ENCODE results near the gene DYSF. TPM values are rescaled to one million over a fixed set of nuclear protein-coding genes. Genes with fewer than 3 reads are reported as not detected.

The DYSF gene
- polyA plus RNA-seq, 1 of the 3 experiments (the other 2 are of a cell fraction): 0.10 TPM

- H3K27ac ChIP-seq (ENCODE audit: low read depth in 2 of 2, low read length in 1 of 2): no peak overlapping the region
- no peak overlapping the region for H3K4me3 ChIP-seq (ENCODE audit: low read depth in 2 of 2, low read length in 1 of 2)
- no peaks in the 10 kb centered on the region for H4K20me1 ChIP-seq (ENCODE audit: insufficient read depth)
- 29% methylated on average over 6 of the region's 6 CpGs for WGBS (ENCODE audit: low lambda C conversion rate)
- TF ChIP-seq RAD21 (IDR thresholded peaks at IDR 0.05; ENCODE audit: low read length) (no peak), REST (IDR thresholded peaks at IDR 0.05; ENCODE audit: low read depth, low read length) (no peak), TAF1 (IDR thresholded peaks at IDR 0.05; ENCODE audit: borderline replicate concordance, low read depth, low read length) (no peak)
- no peaks in the 10 kb centered on the region for H3K9me3 ChIP-seq
- CTCF ChIA-PET: interaction anchor here (1.9 to 2.9 kb wide), 2 partner anchors 191 to 542 kb away, joined by 11 to 26 read pairs; no protein-coding TSS in a partner anchor
- no peaks in the 10 kb centered on the region for H3K79me2 ChIP-seq (ENCODE audit: insufficient read depth)
- no peak overlapping the region for H2AFZ ChIP-seq (ENCODE audit: low read depth)
- peak; percentile 9 for DNase-seq
- H3F3A ChIP-seq (replicated peaks; ENCODE audit: insufficient read depth): no peaks in the 10 kb centered on the region
- no peak overlapping the region for H3K4me2 ChIP-seq
- H3K27me3 ChIP-seq (ENCODE audit: insufficient read depth): no peaks in the 10 kb centered on the region; the same call in 1 of the 2 replicates
- no peaks in the 10 kb centered on the region for H3K36me3 ChIP-seq (replicated peaks in 1 of 2; ENCODE audit: control insufficient read depth in 1 of 2, insufficient read depth in 2 of 2, low read length in 1 of 2)
- no peaks in the 10 kb centered on the region for H3K9me2 ChIP-seq
- H3K4me1 ChIP-seq (ENCODE audit: control insufficient read depth in 1 of 2, insufficient read depth in 2 of 2, low read depth in 1 of 2, low read length in 1 of 2): peaks cover 0 to 5% of the 10 kb centered on the region in 2 experiments; a peak in 1 of 4 replicates
- H3K9ac ChIP-seq: no peak overlapping the region
- POLR2A ChIA-PET: no interaction called here
These were observed 154.7 kb downstream of the DYSF start for GRCh38 chr2:71608034-71608433.

- H3K4me3 ChIP-seq (ENCODE audit: low read depth in 2 of 2, low read length in 1 of 2): no peak overlapping the region
- H3K4me2 ChIP-seq: no peak overlapping the region
- no peaks in the 10 kb centered on the region for H3K9me3 ChIP-seq
- no peaks in the 10 kb centered on the region for H3K36me3 ChIP-seq (replicated peaks in 1 of 2; ENCODE audit: control insufficient read depth in 1 of 2, insufficient read depth in 2 of 2, low read length in 1 of 2)
- peaks cover 0 to 5% of the 10 kb centered on the region in 2 experiments; a peak in 1 of 4 replicates for H3K4me1 ChIP-seq (ENCODE audit: control insufficient read depth in 1 of 2, insufficient read depth in 2 of 2, low read depth in 1 of 2, low read length in 1 of 2)
- H3K27me3 ChIP-seq (ENCODE audit: insufficient read depth): no peaks in the 10 kb centered on the region; the same call in 1 of the 2 replicates
- H3K9ac ChIP-seq: no peak overlapping the region
- H4K20me1 ChIP-seq (ENCODE audit: insufficient read depth): no peaks in the 10 kb centered on the region
- ChIA-PET POLR2A (interaction anchor here (1.1 kb wide), 1 partner anchor 48 kb away, joined by 3 read pairs; no protein-coding TSS in a partner anchor), CTCF (interaction anchor here (1.1 to 2.9 kb wide), 5 partner anchors 10 to 542 kb away, joined by 3 to 26 read pairs (median 8); no protein-coding TSS in a partner anchor)
- WGBS (ENCODE audit: low lambda C conversion rate): 52% methylated on average over 11 of the region's 12 CpGs
- DNase-seq: no peak
- H3K9me2 ChIP-seq: no peaks in the 10 kb centered on the region
- H3F3A ChIP-seq (replicated peaks; ENCODE audit: insufficient read depth): no peaks in the 10 kb centered on the region
- TF ChIP-seq TEAD4 (IDR thresholded peaks at IDR 0.05; ENCODE audit: borderline replicate concordance, insufficient read depth) (no peak), SIN3A (IDR thresholded peaks at IDR 0.05; ENCODE audit: borderline replicate concordance, low read depth, low read length) (no peak), GATA2 (CRISPR knock-in tag; IDR thresholded peaks at IDR 0.05) (no peak), JUND (IDR thresholded peaks at IDR 0.05) (no peak), RFX5 (IDR thresholded peaks at IDR 0.05; ENCODE audit: low read length) (no peak), EZH2phosphoT487 (IDR thresholded peaks at IDR 0.05; ENCODE audit: borderline replicate concordance, low read depth) (no peak)
- H3K27ac ChIP-seq (ENCODE audit: low read depth in 2 of 2, low read length in 1 of 2): no peak overlapping the region
- no peak overlapping the region for H2AFZ ChIP-seq (ENCODE audit: low read depth)
- no peaks in the 10 kb centered on the region for H3K79me2 ChIP-seq (ENCODE audit: insufficient read depth)
These were observed 155.1 kb downstream of the DYSF start for GRCh38 chr2:71608441-71608840.
